CD4-positive, alpha-beta T cell treated with Interleukin-17A for 1 hour (primary cell): Measurements from ENCODE around the gene RET.

ENCODE experiments used
- DNase-seq: peaks from one replicate; pipeline ENCODE4 v3.0.0-alpha.2; 2020

The RET gene

GRCh38 chr10:43076876-43077420 lies at the start of gene RET:
Gene RET (plus strand): TSS chr10:43077069. CDS start chr10:43077259, 190 bp downstream.
- peak; percentile 2 for DNase-seq

- no peak for DNase-seq
Measured at GRCh38 chr10:43027331-43027955, 49.4 kb upstream of the RET start.

- no peak for DNase-seq
Measured at GRCh38 chr10:43028143-43028542, 48.7 kb upstream of the RET start.

GRCh38 chr10:43029043-43029442 lies 47.8 kb upstream of the RET start:
- no peak for DNase-seq

GRCh38 chr10:43032613-43033012 lies 44.3 kb upstream of the RET start:
- no peak for DNase-seq

GRCh38 chr10:43035800-43036199 lies 41.1 kb upstream of the RET start:
- DNase-seq: no peak

DNA sequence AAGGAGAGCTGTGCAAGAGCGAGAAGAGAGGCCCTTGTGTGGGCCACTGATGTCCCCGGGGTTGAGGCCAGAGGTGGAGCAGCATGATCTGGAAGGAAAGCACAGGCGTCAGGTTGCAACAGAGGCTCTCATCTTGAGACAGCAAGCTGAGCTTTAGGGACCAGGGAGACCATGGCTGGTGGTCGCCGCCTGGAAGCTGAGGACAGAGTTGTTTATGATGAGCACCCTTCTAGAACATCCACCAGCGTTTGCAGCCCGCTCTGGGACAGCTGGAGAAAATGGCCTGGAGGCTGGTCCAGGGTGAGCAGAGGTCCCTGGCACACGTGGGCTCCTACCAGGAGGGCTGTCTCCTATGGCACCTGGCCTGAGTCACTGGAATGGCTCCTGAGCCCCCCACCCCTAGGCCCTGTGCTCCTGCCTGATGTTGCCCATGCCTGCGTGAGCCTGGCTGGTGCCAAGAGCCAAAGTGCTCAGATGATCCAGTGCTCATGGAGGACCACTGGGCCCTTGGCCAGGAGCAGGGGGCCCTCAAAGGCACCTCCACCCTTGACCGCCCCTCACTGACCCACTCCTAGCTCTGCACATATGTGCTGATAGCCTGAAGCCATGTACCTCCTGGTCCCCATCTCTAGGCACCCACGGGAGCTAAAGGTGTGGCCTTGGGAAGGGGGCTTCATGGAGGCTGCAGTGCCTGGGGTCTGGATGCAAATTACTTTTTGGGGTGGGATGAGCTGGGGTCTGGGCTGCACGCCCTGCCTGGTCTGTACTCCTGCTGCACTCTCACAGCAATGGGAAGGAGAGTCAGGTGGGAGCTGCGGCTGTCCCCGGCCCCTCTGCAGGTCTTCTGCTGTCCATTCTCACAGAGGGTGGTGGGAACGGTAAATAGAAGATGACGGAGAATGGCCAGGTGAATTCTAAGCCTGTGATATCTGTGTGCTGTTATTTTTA lies 40.1 kb upstream of the RET start:
- no peak for DNase-seq

- no peak for DNase-seq
Measured at GRCh38 chr10:43037440-43037839, 39.4 kb upstream of the RET start.

DNA sequence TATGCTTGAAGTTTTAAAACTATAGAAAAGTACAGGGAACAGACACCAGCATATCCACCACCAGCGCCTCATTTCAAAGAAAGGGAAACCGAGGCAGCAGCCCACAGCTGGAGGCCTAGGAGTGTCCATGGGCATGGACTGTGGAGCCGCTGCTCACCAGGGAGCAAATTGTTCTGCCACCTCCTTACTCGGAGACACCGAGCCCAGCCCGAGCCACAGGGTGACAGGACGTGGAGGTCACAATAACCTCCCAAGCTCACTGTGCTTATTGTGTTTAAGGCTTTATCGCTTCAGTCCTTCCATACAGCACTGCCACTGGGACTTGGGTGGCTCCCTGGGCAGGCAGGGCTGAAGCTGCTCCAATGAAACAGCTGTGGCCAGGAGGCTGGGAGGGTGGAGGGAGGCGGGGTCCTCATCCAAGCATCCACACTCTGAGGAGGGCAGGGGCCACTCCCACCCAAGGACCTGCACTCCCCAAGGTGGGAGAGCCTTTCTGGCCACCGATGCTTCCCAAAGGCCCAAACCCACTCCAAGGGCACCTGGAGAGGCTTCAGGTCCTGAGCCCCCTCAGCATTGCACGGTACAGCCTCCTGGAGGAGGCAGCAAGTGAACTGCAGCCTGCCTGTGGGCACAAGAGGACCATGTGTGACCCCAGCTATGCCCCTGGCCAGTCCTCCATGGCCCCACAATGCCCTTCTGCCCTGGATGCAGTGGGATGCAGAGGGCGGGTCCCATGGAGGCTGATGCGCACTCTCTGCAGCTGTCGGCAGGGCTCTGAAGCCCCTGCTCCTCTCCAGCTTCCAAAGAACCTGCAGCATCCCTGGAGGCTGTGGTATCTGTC lies 38.7 kb upstream of the RET start:
- no peak for DNase-seq

- no peak for DNase-seq
Measured at GRCh38 chr10:43038783-43039623, 37.9 kb upstream of the RET start.

- DNase-seq: no peak
Measured at GRCh38 chr10:43039624-43040481, 37.0 kb upstream of the RET start.

DNA sequence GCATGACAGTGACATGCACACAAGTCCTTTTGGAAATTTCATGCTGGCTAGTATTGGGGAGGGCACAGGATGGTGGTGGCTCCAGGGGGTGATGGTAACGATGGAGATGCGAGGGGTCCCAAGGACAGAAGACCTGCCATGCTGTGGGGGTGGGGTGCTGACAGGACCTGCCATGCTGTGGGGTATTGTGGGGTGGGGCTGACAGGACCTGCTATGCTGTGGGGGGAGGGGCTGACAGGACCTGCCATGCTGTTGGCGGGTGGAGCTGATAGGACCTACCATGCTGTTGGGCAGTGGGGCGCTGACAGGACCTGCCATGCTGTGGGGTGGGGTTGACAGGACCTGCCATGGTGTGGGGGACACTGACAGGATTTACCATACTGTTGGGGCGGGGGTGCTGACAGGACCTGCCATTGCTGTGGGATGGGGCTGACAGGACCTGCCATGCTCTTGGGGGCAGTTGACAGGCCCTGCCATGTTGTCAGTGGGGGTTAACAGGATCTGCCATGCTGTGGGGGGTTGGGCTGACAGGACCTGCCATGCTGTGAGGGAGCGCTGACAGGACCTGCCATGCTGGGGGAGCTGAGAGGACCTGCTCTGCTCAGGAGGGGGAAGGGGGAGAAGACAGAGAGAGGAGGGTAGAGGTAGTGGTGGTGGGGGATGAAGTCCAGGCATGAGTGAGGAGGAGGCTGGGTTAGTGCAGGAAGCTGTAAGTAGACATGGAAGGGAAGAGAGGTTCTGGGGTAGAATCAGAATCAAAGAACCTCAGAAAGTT lies 36.2 kb upstream of the RET start:
- no peak for DNase-seq

DNA sequence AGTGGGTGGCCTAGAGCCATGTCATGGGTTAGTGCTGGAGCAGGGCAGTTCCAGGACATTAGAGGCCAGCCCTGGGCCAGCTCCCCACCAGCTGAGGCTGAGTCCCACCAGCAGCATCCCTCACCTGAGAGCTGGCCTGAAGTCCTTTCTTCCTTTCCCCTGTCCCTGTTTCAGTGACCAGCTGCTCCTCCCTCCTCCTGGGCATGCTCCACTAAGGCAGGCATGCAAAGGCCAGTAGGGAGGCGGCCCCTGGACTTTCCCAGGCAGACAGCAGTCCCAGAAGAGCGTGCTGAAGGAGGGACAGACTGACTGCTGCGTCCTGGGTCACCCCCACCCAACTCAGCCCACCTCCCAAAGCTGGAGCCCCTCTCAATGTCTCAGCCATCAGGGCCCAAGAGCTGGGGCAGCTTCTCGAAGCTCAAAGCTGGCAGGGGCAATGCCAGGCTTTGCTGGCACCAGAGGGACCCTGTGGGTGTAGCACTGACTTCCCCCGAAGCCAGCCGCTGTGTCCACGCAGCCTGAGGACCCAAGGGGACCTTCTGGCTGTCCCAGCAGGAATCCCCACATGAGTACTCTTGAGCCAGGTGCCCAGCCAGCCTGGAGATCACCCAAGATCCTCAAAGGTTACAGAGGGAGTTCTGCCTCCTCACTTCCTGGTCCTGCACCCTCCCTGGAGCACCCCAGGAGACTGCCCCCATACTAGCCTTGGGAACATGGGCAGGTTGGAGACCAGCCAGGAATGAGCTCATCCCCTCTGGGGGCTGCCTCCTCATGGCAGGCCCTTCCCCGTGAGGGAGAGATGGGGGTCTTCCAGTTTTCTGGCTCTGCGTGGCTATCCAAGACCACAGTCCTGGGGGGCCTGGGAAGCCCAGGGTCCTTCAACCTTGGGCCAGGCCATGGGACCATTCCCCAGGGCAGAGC lies 35.2 kb upstream of the RET start:
- no peak for DNase-seq

GRCh38 chr10:43042503-43043341 lies 34.1 kb upstream of the RET start:
- DNase-seq: no peak

DNA sequence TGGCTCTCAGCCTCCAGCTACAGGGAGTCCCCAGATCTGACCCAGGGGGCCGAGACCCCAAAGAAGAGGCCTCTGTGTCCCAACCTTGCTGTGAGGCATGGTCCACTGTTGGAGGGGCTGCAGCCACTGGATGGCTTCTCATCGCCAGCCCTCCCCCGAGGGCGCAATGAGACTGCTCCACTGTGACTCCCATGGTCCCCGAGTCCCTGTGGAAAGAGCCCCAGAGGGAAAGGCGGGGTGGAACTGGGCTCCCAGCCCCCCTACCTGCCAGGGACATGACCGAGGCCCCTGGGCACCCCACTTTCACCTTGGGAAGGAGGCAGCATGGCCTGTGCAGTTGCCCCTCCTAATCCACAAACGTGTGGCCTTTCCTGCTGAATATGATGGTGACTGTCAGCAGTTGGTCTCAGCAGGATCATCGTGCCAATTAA lies 33.5 kb upstream of the RET start:
- no peak for DNase-seq

DNA sequence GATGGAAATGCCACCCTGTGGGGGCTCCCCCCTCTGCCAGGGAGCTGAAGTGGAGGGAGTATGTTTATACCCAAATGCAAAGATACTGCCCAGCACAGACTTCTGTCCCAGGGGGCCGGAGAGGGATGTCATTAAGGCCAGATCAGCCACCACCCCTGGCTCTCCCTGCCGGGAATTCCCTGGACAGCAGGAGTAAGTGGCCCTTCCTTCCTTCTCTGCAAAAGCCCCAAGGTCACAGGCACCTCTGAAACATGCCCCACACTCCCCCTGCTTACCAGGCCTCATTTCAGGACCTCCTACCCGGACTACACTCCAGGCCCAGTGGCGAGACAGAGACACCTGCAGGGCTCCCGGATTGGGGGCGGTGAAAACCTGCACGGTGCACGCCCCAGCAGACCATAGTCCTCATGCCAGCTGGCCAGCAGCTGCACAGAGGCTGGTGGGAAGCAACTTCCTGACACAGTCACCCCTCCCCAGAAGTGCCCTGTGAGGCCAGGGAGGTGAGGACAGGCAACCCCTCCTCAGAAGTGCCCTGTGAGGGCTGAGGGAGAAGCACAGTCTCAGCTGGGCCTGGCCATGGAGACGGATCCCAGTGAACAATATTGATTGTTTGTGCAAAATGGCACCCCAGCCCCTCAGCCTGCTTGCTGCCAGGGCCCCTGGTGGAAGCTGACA lies 33.0 kb upstream of the RET start:
- DNase-seq: no peak

DNA sequence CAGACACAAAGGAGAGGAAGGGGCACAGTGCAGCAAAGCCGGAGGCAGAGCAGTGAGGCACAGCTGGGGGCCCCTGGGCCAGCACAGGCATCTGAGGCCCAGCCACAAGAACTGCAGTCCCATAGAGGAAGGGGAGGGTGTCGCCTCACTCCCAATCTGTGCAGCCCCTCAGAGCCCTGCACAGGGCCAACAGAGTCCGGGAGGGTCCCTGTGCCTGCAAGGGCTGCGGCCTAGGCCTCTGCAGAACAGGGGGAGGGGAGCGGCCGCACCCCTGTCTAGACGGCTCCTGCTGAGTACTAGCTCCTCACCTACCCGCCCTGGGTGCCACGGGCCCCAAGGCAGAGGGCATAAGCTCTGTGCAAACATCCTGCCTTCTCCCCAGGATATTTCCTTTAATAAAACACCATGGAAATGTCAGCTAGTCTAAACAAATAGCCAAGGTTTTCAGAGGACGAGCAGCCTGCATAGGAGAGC lies 32.4 kb upstream of the RET start:
- DNase-seq: no peak
